HG03039 (cell line): ENCODE measurements around the gene GBP3.
"Not testable (repeated sequence)": the region's sequence is repeated elsewhere in the genome, so short reads cannot be mapped to it uniquely, and the experiment has no call there.

ENCODE experiments used
- ATAC-seq: cut with Tn5 transposase; IDR thresholded peaks from one replicate; pipeline ENCODE4 v1.9.1; 2021; ENCODE audit warnings: mild to moderate bottlenecking, moderate library complexity; ENCODE audit not compliant: unreplicated experiment

Gene GBP3, protein sequence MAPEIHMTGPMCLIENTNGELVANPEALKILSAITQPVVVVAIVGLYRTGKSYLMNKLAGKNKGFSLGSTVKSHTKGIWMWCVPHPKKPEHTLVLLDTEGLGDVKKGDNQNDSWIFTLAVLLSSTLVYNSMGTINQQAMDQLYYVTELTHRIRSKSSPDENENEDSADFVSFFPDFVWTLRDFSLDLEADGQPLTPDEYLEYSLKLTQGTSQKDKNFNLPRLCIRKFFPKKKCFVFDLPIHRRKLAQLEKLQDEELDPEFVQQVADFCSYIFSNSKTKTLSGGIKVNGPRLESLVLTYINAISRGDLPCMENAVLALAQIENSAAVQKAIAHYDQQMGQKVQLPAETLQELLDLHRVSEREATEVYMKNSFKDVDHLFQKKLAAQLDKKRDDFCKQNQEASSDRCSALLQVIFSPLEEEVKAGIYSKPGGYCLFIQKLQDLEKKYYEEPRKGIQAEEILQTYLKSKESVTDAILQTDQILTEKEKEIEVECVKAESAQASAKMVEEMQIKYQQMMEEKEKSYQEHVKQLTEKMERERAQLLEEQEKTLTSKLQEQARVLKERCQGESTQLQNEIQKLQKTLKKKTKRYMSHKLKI

DNA sequence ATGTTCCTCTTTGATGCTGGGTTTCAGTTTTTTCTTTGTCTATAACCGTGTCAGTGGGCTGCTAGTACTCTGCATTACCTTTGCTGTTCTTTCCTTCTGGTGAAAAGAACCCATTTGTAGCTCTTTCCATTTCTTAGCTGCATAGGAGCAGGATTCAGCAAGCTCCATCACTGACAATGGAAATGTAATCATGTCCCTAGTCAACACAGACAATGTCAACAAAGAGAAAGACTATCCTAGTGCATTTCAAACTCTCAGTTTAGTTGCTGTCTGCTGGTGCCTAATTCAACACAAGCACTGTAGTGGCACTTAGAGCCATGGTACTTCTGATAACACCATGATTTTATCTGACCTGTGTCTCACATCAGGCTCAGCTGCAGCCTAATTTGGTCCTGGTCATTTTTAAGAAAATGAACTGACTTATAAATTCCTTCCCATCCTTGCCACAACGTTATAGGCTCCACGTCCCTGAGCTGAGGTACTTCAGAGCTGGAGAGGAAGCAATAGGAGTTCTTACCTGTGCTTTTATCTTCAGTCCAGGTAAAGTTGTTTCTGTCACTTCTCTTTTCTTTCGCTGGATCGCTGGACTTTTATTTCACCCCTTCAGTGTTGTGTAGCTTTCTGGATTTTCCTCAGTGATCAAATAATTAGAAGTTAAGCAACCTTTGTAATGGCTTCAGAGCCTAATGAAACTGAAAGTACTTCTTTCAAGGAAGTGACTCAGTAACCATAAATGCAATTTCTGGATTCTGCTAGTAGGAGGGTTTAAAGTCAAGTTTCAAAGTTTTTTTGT, at the start of gene GBP3:
GBP3 (minus strand) TSS at position 700 of the 793 bp plus-strand sequence. CDS start 2,145 bp downstream, outside the sequence.
- ATAC-seq = peak; percentile 58

DNA sequence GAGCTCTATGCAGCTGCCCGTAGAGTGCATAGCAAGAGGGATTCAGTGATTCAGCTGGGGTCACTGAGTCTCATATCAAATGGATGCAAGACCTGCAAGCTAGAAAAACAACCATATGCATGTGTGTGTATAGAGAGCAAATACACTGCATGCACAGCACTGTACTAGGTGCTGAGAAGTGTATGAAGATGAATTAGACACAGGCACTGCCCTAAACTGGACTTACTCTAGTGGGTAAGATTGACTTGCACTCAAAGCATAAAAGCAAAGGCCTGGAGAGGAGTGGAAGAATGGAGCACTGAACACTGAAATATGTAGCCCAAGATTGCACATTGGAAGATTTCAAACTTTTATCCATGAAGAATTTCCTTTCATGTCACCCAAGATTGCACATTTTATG, 47.8 kb upstream of the GBP3 start:
- no peak for ATAC-seq

DNA sequence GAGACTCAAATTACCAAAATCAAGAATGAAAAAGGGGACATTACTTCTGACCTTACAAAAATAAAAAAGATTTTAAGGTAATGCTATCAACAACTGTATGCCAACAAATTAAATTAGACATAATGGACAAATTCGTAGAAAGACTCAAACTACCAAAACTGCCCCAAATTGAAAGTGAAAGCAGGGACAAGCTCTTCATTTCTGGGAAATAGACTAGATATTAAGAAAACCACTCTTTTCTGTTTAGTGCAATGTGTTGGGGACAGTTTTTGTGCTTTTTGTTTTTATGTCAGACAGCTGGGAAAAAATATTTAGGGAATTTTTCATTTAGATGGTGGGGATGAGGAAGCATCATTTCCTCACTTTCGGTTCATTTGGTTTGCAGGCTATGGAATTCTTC, 47.3 kb upstream of the GBP3 start:
- ATAC-seq = no peak

DNA sequence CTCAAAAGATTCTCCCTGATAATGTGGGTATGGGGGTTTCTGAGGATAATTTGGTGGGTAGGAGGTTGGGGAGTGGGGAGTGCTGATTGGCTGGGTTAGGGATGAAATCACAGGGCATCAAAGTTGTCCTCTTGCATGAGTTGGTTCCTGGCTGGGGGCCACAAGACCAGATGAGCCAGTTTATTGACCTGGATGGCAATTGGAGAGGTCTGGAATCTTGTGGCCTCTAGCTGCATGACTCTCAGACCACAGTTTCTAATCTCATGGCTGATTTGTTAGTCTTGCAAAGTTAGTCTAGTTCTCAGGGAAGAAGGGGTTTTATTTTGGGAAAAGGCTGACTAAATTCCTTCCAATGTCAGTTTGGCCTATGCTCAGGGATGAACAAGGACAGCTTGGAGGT, 45.6 kb upstream of the GBP3 start:
- ATAC-seq = no peak

DNA sequence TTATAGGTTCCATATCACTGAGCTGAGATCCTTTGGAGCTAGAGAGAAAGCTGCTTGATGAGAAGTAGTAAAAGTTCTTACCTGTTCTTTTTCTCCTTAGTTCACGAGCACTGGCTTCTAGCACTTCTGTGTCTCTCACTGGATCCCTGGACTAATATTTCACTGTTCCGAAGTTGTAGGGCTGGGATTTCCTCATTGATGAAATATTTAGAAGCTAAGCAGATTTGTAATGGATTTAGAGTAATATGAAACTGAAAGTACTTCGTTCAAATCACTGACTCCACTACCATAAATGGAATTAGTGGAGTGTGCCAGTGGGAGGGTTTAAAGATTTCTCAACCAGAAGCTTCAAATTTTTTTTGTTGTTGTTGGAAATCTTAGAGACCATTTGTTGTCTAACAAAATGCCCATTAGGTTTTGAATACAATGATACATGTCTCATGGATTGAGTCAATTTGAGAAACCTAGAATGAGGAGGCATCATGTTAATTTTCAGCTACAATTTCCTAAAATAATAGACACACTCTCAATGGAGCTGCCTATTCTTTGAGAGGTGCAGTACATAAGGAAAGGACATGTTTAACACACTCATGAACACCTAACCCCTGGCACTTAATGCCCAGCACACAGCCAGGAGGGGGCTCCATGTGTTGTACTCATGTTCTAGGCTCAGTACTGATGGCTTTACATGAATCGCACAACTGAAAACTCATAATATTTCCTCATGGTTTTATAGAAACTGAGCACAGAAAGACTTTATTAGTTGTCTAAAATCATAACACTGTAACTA, 42.6 kb upstream of the GBP3 start, which contains the start of gene GBP1:
GBP1 (minus strand) TSS at position 130 of the 790 bp plus-strand sequence. CDS start 1,974 bp downstream, outside the sequence.
- ATAC-seq = peak; percentile 68

DNA sequence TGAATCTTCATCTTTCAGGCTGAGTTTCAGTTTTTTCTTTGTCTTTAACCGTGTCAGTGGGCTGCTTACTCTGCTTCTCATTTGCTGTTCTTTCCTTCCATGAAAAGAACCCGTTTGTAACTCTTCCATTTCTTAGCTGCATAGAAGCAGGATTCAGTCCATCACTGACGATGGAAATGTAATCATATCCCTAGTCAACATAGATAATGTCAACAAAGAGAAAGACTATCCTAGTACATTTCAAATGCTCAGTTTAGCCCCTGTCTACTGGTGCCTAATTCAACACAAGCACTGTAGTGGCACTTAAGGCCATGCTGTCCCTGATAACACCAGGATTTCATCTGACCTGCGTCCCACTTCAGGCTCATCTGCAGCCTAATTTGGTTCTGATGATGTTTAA, 42.0 kb upstream of the GBP3 start:
- ATAC-seq = peak; percentile 42

DNA sequence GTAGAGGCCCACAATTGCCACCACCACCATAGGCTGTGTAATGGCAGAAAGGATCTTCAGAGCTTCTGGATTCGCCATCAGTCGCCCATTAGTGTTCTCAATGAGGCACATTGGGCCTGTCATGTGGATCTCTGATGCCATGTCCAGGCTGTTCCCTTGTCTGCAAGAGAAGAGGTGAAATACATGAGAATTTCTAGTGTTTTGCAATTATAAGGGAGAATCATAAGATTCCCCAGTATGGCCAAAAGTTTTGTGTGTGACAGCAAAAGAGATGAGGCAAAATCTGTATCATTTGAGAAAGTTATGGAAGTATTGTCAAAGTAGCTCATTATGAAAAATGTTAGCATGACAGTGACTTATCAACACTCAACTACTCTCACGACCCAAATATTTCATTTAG, 40.4 kb upstream of the GBP3 start:
- no peak for ATAC-seq

DNA sequence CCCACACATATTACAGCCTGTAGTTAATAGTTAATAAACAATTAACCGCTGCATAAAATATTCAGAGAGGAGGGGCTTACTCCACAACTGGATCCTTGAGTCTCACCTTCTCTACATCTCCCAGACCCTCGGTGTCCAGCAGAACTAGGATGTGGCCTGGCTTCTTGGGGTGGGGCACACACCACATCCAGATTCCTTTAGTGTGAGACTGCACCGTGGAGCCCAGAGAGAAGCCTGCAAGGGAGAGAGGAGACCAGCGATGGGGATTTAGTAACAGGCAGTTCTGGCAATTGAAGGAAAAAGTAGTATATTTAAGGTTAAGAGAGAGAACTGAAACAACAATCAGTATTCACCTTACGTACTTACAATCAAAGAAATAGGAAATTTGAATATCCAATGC, 37.4 kb upstream of the GBP3 start:
- no peak for ATAC-seq

DNA sequence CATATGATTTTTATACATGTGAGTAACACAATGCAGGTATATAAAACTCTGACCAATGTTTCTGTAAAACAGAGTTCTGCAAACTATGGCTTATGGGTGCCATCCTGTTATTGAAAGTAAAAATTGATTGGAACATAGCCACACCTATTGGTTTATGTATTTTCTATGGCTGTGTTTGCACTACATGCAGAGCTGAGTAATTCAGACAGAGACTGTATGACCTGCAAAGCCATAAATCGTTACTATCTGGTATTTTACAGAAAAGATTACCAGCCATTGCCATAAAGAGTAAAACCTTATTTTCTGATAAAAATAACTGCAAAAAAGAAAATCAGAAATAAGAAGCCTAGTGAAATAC, 29.3 kb upstream of the GBP3 start:
- ATAC-seq = no peak

DNA sequence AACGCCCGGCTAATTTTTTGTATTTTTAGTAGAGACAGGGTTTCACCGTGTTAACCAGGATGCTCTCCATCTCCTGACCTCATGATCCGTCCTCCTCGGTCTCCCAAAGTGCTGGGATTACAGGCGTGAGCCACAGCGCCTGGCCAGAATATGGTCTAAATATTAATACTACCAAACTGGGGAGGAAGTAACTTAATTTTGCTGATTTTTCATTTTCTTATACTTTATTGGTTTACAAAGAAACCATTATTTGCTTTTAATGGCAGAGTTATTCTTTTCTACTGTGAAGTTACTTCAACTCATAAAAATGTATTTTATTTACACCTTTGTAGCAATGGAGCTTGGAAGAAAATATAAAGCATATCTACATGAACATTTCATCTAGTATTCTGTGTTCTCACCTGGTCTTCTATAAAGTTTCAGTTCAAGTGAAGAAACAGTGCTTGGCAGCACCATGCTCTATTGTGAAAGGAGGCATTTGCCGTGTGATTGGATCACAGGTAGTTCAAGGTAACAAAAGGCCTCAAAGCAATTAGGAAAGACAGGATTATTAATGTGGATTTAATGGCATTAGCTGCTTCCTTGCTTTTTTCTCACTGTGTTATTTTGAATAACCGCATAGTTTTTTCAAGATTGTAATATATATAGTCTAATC, 28.8 kb upstream of the GBP3 start:
- no peak for ATAC-seq

DNA sequence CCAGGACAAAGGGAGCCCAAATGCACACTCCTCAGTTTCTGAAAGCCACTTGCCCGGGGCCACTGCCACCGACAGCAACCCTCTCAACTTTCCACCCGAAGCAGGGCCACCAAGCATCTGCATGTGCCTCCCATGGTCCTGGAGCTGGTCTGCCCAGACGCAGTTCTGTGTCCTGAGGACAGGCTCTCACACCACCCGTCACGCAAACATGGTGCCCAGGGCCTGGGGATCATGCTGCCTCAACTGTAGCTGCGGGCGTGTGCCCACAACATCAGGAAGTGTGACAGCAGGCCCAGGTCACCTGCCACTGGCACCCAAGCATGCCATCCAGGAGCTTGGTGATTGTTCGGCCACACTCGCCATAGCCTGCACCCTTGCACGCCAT, 28.0 kb upstream of the GBP3 start:
- no peak for ATAC-seq

DNA sequence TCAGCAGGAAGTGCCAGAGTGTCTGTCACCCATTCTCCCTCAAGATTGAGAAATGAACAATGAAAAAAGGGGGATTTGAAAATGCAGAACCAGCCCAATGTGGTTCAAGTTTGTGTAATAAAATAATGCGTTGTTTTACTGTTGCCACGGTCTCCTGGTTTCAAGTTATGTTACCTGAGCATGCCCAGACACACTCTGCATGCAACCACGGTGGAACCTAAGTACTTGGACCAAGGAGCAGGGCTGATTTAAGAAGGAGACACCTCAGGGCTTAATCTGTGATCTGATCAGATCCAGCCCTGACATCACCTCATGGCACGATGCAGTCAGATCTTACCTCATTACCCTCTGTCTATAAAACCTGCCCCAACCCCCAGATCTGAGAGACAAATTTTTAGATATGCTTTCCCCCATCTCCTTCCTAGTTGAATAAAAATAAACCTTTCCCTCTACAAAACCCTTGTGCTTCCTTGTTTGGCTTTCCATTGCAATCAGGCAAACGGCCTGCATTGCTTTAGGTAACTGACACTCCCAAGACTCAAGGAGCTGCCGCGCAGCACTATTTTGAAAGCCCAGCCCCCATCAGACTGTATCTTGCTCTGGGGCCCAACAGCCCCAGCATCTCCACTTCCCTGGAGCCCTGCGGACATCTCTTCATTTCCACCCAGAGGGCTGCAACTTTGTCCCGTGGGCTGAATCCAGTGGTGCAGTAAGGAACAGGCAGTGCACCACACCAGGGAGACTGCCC, 27.4 kb upstream of the GBP3 start:
- not testable (repeated sequence) for ATAC-seq

DNA sequence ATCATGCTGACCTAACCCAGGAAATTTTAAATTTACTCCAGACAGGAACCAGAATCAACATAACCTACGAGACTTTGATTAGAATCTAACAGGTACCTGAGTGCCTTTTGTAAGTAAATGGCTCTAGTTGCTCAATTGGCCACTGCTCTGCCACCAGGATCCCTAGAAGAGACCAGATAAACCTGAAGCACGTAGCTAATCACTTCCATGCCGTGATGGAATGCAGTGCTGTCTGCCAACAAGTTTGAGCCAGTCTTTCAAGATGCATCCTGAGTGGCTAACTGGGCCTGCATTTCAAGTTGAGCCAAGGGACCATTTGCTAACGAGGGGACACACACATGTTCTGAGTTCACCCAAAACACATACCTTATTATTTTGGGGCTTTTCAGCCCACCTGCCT, 26.5 kb upstream of the GBP3 start:
- not testable (repeated sequence) for ATAC-seq

DNA sequence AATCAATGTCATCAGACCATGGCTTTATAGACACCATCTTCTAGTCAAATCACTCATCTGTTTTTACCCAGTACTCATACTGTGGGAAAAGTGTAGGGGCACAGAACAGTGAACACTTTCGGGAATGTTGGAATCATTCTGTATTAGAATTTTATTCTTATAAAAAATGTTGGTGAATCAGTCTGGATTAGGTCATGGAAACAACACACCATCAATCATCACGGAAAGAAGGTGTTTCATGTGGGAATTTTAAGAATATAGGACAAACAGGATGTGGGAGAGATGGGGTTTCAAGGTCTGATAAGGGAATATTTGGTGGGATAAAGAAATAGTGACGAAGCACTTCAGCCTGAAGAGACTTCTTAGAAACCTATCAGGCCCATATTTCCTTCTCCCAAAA, 25.1 kb upstream of the GBP3 start:
- no peak for ATAC-seq

DNA sequence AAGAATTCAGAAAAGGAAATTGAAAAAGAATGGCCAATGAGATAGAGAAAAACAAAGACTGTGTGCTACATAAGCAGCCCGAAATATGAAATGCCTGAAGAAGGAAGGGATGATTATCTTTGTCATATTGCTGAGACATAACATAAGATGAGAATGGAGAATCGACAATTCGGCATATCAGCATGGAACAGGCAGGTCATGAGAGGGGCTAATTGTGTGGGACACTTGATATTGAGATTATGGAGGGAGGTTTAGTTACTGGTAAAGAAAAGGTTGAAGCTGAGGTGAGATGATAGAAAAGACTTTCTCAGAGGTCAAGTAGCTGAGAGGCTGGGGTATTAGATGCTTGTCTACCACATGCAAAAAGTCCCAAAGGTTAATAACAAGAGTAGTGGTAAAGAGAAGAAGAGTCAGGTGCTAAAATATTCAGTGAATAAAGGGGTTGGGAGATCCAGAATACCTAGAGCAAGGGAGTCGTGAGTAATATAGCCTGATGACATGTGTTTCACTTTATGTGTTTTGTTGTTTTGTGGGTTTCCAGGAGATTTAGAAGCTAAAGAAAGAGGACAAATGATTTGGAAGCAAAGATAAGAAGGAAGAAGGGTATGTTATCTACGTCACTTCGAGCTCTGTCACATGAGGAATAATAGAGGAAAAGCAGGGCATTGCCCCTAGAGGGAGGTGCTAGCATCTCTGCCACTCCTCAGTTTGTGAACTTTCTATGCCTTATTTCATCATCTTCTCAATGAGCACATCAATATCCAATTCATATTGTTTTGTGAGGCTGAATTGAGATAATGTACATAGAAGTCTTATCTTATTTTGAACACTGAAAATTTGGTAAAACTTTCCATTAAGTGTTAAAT, 23.9 kb upstream of the GBP3 start:
- peak; percentile 62 for ATAC-seq

DNA sequence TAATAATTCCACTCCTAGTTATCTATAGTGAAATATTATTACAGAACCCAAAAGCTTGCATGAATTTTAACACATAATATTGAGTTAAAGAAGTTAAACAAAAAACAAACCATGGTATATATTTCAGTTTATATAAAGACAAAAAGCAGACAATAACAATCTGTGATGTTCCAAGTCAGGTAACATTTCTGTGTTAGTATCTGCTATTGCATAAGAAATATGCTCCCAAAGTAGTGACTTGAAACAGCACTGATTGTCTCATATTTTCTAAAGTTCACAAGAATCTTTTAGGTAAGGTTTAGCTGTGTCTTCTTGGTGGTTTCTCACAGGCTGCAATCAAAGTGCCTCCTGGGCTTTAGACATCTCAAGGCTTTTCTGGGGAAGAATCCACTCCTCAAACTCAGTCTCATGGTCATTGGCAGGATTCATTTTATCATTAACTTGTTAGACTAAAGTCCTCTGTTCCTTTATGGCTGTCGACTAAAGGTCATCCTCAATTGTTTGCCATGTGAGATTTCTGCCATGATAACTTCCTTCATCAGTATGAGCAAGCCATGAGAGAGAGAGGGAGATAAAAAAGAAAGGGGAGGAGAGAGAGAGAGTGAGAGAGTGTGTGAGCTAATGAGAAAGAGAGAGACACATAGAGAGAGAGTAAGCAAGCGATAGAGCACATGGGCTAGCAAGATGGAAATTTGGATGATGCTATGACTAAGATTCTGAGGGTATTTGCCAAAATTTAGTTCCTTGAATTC, 22.5 kb upstream of the GBP3 start:
- no peak for ATAC-seq

DNA sequence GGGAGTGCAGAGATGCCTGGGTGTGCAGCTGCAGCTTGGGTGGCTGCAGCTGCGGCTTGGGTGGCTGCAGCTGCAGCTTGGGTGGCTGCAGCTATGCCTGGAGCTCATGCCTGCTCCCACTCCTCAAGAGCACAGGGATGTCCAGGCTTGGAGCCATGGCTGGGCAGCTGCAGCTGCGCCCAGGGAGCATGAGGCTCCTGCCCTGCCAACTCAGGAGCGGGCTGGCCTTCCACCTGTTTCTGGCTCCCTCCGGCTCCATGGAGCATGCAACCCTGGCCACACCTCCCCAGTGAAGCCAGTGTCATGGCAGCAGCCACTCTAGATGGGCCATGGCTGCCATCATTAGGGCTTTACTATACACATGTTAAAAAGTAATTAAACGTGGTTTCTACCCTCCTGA, 21.3 kb upstream of the GBP3 start:
- ATAC-seq = no peak

DNA sequence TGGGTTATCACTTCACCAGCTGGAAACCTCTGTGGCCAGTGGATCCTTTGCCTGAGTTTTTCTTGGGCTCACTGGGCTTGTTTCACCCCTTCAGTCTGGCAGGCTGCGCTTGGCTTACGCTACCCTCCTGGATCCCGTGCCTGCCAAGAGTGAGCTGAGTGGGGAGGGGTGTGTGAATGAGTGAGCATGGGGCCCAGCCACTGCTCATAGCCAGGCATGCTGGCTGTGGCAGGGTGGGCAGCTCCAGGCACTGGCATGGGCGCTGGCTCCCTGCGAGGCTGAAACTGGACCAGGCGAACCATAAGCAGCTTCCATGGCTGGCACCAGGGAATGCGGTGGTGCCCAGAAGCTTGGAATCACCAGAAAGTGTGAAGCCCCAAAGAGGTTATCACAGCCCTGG, 19.8 kb upstream of the GBP3 start:
- ATAC-seq = no peak
